ENCODE data around the gene SLC2A6.

Gene SLC2A6

GRCh38 chr9:133495327-133496293, 16.7 kb upstream of the SLC2A6 start:
- DNase-seq, result no peak

- no peak for DNase-seq
Measured at GRCh38 chr9:133494636-133495326, 15.9 kb upstream of the SLC2A6 start.

- DNase-seq, result no peak
Measured at GRCh38 chr9:133493845-133494540, 15.1 kb upstream of the SLC2A6 start.

- DNase-seq, result no peak
Measured at GRCh38 chr9:133493428-133493827, 14.5 kb upstream of the SLC2A6 start.

GRCh38 chr9:133492061-133493021, 13.4 kb upstream of the SLC2A6 start:
- DNase-seq, result no peak

GRCh38 chr9:133491656-133491925, 12.7 kb upstream of the SLC2A6 start:
- DNase-seq, result no peak

GRCh38 chr9:133490865-133491655, 12.2 kb upstream of the SLC2A6 start:
- DNase-seq, result no peak

- DNase-seq, result no peak
Measured at GRCh38 chr9:133490201-133490681, 11.3 kb upstream of the SLC2A6 start.

GRCh38 chr9:133489253-133490190, 10.6 kb upstream of the SLC2A6 start:
- no peak for DNase-seq

- DNase-seq, result no peak
Measured at GRCh38 chr9:133488686-133489252, 9.9 kb upstream of the SLC2A6 start.

- DNase-seq, result no peak
Measured at GRCh38 chr9:133487331-133487725, 8.4 kb upstream of the SLC2A6 start.

GRCh38 chr9:133485531-133486260, 6.8 kb upstream of the SLC2A6 start:
- DNase-seq, result no peak

GRCh38 chr9:133484671-133485437, 6.0 kb upstream of the SLC2A6 start:
- no peak for DNase-seq

- no peak for DNase-seq
Measured at GRCh38 chr9:133483611-133484010, 4.7 kb upstream of the SLC2A6 start.

GRCh38 chr9:133477992-133478850, 678 bp downstream of the SLC2A6 start:
- no peak for DNase-seq

GRCh38 chr9:133477461-133477860, 1.4 kb downstream of the SLC2A6 start:
- DNase-seq, result no peak

- DNase-seq, result no peak
Measured at GRCh38 chr9:133476941-133477340, 2.0 kb downstream of the SLC2A6 start.
